B cell (primary cell): Measurements from ENCODE around the gene YPEL3.

Source experiments
- EZH2 ChIP-seq: IDR thresholded peaks from 2 replicates; pipeline ENCODE4 v1.6.1; 2012; ENCODE audit warnings: borderline replicate concordance, low read depth, mild to moderate bottlenecking, moderate library complexity, low read length; ENCODE audit not compliant: insufficient read depth, poor library complexity, severe bottlenecking
- TF ChIP-seq, protein P1 (sequence below): fragments of 200-600 bp; IDR thresholded peaks from one replicate; pipeline ENCODE4 v1.8.0; 2022; ENCODE audit warnings: antibody characterized with exemption, mild to moderate bottlenecking

DNA sequence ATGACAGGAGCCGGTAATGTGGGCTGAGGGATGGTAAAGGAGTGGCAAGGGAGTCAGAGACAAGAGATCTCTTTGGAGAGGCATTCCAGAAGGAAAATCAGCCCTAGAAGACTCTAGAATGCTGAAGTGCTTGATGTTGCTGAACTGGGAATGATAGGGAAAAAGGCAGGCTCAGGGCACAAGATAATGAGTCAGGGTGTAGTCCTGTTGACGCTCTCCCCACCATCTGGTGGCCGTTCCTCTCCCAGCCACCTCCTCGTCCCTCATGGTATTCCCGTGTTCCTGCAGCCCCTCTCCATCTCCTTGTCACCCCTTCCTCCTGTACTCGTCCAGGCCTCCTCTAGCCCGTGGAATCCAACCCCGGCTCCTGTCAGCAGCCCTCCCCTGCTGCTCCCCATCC is 41.6 kb downstream of the YPEL3 start:
- TF ChIP-seq, protein P1, sequence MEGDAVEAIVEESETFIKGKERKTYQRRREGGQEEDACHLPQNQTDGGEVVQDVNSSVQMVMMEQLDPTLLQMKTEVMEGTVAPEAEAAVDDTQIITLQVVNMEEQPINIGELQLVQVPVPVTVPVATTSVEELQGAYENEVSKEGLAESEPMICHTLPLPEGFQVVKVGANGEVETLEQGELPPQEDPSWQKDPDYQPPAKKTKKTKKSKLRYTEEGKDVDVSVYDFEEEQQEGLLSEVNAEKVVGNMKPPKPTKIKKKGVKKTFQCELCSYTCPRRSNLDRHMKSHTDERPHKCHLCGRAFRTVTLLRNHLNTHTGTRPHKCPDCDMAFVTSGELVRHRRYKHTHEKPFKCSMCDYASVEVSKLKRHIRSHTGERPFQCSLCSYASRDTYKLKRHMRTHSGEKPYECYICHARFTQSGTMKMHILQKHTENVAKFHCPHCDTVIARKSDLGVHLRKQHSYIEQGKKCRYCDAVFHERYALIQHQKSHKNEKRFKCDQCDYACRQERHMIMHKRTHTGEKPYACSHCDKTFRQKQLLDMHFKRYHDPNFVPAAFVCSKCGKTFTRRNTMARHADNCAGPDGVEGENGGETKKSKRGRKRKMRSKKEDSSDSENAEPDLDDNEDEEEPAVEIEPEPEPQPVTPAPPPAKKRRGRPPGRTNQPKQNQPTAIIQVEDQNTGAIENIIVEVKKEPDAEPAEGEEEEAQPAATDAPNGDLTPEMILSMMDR = no peak
- no peak for TF ChIP-seq EZH2
